Testis (tissue), 5 donors: ENCODE results near the gene ST8SIA1. TPM values are rescaled to one million over a fixed set of nuclear protein-coding genes. Genes with fewer than 3 reads are reported as not detected.
A peak's percentile ranks its signal among the peaks of the same experiment; 100 is the strongest.
"Not testable (repeated sequence)": the region's sequence is repeated elsewhere in the genome, so short reads cannot be mapped to it uniquely, and the experiment has no call there.

Source experiments
- DNase-seq: peaks from one replicate; pipeline ENCODE4 v3.0.0-alpha.2; 2019
- H3K27ac ChIP-seq, 2 donors: fragments of 200-600 bp; sonication (generic); one replicate each; pipeline ENCODE4 v1.5.1; 2019
- H3K27me3 ChIP-seq: fragments of 200-600 bp; sonication (generic); one replicate; pipeline ENCODE4 v1.5.1; 2019
- H3K36me3 ChIP-seq: fragments of 200-600 bp; sonication (generic); one replicate; pipeline ENCODE4 v1.5.1; 2017; ENCODE audit warnings: low read depth; ENCODE audit errors: missing control alignments
- H3K4me1 ChIP-seq: fragments of 200-600 bp; sonication (generic); one replicate; pipeline ENCODE4 v1.5.1; 2019
- H3K4me3 ChIP-seq, 2 donors: fragments of 200-600 bp; sonication (generic); one replicate each; pipeline ENCODE4 v1.5.1; 2017 to 2019
- H3K9me3 ChIP-seq: fragments of 200-600 bp; sonication (generic); one replicate; pipeline ENCODE4 v1.5.1; 2017
- POLR2A ChIP-seq: fragments of 450-650 bp; IDR thresholded peaks from one replicate; pipeline ENCODE4 v1.6.1; 2017; ENCODE audit warnings: antibody characterized with exemption, mild to moderate bottlenecking, moderate library complexity
- WGBS, 2 donors: methylation state at CpG; one replicate each; pipeline ENCODE4 v1.1.5; 2018; 5-methylcytosine and 5-hydroxymethylcytosine counted together
- intact Hi-C: fragments of 100-400 bp; cut with DNase I; formaldehyde crosslinking; loops from one replicate; pipeline ENCODE4 v1.15.1; 2023; ENCODE audit warnings: low total_unique reads
- long read RNA-seq, 2 donors: transcript quantifications; one replicate each; lab custom pipeline, GENCODE V29; 2026
- polyA plus RNA-seq: library from polyadenylated mRNA; stranded (reverse); fragments of 350-450 nt; fragmentation: Illumina TruSeq; extraction: RNeasy Lipid Tissue Mini Kit (QIAGEN cat#74804); gene quantifications from one replicate; pipeline ENCODE4 v1.2.3, GENCODE V29; 2014; ENCODE audit warnings: low read depth, low replicate concordance; ENCODE audit not compliant: insufficient read depth
- total RNA-seq, 2 donors: library from RNA; depleted of rRNA; stranded (reverse); fragments of >200 nt; gene quantifications; one replicate each; pipeline ENCODE4 v1.2.3, GENCODE V29; 2016
- TF ChIP-seq, protein P1 (sequence below), 3 experiments: fragments of 450-650 bp in 2 of 3; fragments of 200-600 bp in 1 of 3; sonication (generic) in 1 of 3; IDR thresholded peaks; one replicate each; pipeline ENCODE4 v1.5.1; 2016 to 2019; ENCODE audit warnings: antibody characterized with exemption in 3 of 3, mild to moderate bottlenecking in 2 of 3, moderate library complexity in 1 of 3

ST8SIA1 gene, protein sequence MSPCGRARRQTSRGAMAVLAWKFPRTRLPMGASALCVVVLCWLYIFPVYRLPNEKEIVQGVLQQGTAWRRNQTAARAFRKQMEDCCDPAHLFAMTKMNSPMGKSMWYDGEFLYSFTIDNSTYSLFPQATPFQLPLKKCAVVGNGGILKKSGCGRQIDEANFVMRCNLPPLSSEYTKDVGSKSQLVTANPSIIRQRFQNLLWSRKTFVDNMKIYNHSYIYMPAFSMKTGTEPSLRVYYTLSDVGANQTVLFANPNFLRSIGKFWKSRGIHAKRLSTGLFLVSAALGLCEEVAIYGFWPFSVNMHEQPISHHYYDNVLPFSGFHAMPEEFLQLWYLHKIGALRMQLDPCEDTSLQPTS
- total RNA-seq (10 to 100 TPM; 12.0 to 13.6 TPM), polyA plus RNA-seq (6.5 TPM)
- long read RNA-seq, donor 1, full-length matches to known transcripts: 3 of 170 reads
- long read RNA-seq, donor 1, partial matches to known transcripts: 64 of 170 reads
- long read RNA-seq, donor 1, other reads (novel, unspliced or antisense): 103 of 170 reads
- long read RNA-seq, donor 2, full-length matches to known transcripts: 1 of 1 reads
- long read RNA-seq, donor 2, partial matches to known transcripts: 0 of 1 reads
- long read RNA-seq, donor 2, other reads (novel, unspliced or antisense): 0 of 1 reads

DNA sequence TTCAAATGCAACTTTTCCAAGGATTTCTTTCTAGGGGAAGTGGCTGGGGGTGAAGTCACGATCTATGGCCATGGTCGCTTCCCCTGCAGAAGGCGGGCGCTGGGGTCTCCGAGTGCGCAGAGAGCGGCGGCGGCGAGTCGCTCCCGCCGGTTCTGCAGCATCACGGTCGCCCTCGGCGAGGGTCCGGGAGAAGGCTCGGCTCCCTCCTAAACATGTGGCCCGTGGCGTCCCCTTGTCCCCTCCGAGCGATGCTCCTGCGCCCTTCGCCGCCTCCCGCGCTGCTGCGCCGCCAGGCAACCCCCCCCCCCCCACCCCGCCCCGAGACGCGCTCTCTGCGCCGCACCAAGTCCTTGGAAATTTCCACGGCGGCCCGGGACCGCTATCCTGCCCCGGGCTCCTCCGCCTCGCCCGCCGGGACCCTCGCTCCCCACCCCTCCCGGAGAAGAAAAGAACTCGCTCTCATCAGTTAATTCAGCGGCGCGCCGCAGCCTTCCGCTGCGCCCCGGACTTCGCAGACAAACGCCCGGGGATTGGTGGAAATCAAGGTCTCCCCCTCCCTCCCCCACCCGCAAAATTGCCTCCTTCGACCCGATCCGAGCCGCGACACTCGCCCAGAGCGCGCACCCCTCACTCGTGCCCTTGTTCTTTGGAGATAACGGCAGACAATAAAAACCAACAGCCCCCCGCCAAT is at the start of gene ST8SIA1:
Gene ST8SIA1, minus strand, starts transcription at position 298 of the 691 bp plus-strand sequence. CDS start 475 bp downstream, outside the sequence.
- H3K4me3 ChIP-seq: peak within 1 kb of the TSS; percentile 55 to 66
- peak; percentile 21 for DNase-seq
- H3K9me3 ChIP-seq: no peaks in the 10 kb centered on the region
- no peaks in the 10 kb centered on the region for H3K27me3 ChIP-seq
- no peak within 1 kb of the TSS for H3K27ac ChIP-seq
- no peak for TF ChIP-seq POLR2A
- TF ChIP-seq, protein P1, sequence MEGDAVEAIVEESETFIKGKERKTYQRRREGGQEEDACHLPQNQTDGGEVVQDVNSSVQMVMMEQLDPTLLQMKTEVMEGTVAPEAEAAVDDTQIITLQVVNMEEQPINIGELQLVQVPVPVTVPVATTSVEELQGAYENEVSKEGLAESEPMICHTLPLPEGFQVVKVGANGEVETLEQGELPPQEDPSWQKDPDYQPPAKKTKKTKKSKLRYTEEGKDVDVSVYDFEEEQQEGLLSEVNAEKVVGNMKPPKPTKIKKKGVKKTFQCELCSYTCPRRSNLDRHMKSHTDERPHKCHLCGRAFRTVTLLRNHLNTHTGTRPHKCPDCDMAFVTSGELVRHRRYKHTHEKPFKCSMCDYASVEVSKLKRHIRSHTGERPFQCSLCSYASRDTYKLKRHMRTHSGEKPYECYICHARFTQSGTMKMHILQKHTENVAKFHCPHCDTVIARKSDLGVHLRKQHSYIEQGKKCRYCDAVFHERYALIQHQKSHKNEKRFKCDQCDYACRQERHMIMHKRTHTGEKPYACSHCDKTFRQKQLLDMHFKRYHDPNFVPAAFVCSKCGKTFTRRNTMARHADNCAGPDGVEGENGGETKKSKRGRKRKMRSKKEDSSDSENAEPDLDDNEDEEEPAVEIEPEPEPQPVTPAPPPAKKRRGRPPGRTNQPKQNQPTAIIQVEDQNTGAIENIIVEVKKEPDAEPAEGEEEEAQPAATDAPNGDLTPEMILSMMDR (IDR thresholded peaks at IDR 0.05): no peak
- no peaks in the 10 kb centered on the region for H3K36me3 ChIP-seq
- intact Hi-C loops: no loop called here
- 0 to 1% methylated on average over 18 to 64 of the region's 70 CpGs for WGBS, 2 donors
- H3K4me1 ChIP-seq: peaks cover 6% of the 10 kb centered on the region

DNA sequence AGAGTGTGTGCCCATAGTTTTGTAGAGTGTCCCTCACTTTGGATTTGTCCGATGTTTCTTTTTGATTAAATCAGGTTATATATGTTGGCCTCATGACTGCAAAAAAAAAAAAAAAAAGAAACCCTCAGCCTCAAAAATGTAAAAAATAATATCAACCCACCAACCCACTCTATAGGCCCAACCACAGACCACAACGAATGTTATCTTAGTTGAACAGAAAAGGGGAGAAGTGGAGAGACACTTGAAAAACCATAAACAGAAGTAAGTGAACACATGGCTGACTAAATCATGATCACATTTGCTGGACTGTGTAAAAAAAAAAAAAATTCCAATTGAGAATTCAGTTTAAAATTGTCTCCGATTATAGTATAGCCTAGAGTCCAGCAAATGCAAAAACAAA is 45.5 kb upstream of the ST8SIA1 start:
- DNase-seq: no peak
- 81 to 84% methylated on average over 3 of the region's 3 CpGs for WGBS, 2 donors
- Histone ChIP-seq H3K4me3 (no peak overlapping the region), H3K4me1 (no peaks in the 10 kb centered on the region), H3K9me3 (no peaks in the 10 kb centered on the region), H3K27ac (no peak overlapping the region), H3K27me3 (no peaks in the 10 kb centered on the region), H3K36me3 (no peaks in the 10 kb centered on the region)
- no peak for TF ChIP-seq POLR2A
- TF ChIP-seq, protein P1 (IDR thresholded peaks at IDR 0.05): no peak
- intact Hi-C loops: no loop called here

DNA sequence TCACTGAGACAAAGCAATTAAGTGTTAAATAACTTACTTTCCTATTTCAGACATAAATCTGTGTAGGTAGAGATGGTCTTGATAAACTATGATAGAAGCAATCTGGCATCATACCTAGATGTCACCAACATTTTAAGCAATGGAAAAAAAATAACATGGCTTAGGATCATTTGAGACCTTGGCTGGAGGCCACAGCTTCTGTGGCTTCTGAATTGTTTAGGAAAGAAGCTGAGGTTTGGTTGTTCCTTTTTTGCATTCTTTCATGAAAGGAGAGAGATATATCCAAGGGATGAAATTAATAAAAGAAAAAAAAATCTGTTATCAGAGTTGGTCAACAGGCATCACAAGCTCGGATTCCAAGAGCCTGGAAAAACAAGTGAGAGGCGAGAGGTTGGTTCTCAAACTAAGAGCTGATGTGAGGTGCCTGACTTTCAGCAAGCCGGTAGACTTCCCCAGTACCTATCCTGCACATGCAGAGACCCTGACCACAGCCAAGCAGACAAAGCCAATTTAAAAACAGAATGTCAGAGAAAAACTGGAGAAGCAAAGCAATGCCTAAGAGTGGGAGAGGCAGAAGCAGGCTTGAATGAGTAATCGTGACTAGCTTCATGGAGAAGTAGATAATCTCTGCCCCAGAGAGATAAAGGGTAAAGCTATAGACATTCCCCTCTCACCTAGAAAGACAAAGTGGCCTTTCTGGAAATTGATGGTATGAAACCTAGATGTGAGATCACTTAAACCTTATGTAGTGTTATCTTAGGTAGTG is 43.4 kb upstream of the ST8SIA1 start:
- no peak overlapping the region for H3K4me3 ChIP-seq
- 53 to 63% methylated on average over 4 of the region's 4 CpGs for WGBS, 2 donors
- TF ChIP-seq POLR2A: no peak
- TF ChIP-seq, protein P1 (IDR thresholded peaks at IDR 0.05): no peak
- no peaks in the 10 kb centered on the region for H3K36me3 ChIP-seq
- intact Hi-C loops: no loop called here
- H3K27me3 ChIP-seq: no peaks in the 10 kb centered on the region
- no peak for DNase-seq
- no peak overlapping the region for H3K27ac ChIP-seq
- H3K4me1 ChIP-seq: no peaks in the 10 kb centered on the region
- no peaks in the 10 kb centered on the region for H3K9me3 ChIP-seq

DNA sequence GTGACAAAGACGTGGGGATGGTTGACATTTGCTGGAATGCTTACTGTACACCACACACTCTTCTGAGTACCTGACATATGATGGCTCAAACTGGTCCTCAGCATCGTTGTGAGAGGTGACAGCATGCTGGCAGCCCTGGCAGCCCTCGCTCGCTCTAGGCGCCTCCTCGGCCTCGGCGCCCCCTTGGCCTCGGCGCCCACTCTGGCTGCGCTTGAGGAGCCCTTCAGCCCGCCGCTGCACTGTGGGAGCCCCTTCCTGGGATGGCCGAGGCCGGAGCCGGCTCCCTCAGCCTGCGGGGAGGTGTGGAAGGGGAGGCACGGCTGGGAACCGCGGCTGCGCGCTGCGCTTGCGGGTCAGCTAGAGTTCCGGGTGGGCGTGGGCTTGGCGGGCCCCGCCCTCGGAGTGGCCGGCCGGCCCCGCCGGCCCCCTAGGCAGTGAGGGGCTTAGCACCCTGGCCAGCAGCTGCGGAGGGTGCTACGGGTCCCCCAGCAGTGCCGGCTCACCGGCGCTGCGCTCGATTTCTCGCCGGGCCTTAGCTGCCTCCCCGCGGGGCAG is 42.2 kb upstream of the ST8SIA1 start:
- H3K36me3 ChIP-seq, H3K27ac ChIP-seq, H3K27me3 ChIP-seq, H3K4me1 ChIP-seq, H3K9me3 ChIP-seq, intact Hi-C loops: not testable (repeated sequence)
- WGBS, 2 donors: 68 to 83% methylated on average over 2 to 44 of the region's 44 CpGs
- H3K4me3 ChIP-seq: peak overlapping the region; percentile 38 to 43
- peak; percentile 64 for DNase-seq
